Vagina (tissue), 2 donors: Measurements from ENCODE around the gene EIF4G1. TPM values are rescaled to one million over a fixed set of nuclear protein-coding genes. Genes with fewer than 3 reads are reported as not detected.

Source experiments
- DNase-seq, 2 donors: peaks; one replicate each; pipeline ENCODE4 v3.0.0-alpha.2; 2017; ENCODE audit errors: extremely low spot score in 2 of 2
- H3K27ac ChIP-seq: fragments of 200-600 bp; sonication (generic); one replicate; pipeline ENCODE4 v1.5.1; 2019
- H3K27me3 ChIP-seq: fragments of 200-600 bp; sonication (generic); one replicate; pipeline ENCODE4 v1.5.1; 2019
- H3K36me3 ChIP-seq, 2 donors: fragments of 200-600 bp; sonication (generic); one replicate each; pipeline ENCODE4 v1.5.1; 2017 to 2019
- H3K4me1 ChIP-seq: fragments of 200-600 bp; sonication (generic); one replicate; pipeline ENCODE4 v1.5.1; 2019
- H3K4me3 ChIP-seq, 2 donors: fragments of 200-600 bp; sonication (generic); 1 replicate in 1 of 2; 2 replicates in 1 of 2; pipeline ENCODE4 v1.5.1; 2016 to 2019
- H3K9me3 ChIP-seq: fragments of 200-600 bp; sonication (generic); one replicate; pipeline ENCODE4 v1.5.1; 2019
- CTCF ChIP-seq, 3 experiments: fragments of 450-650 bp in 2 of 3; fragments of 200-600 bp in 1 of 3; sonication (generic) in 1 of 3; IDR thresholded peaks; one replicate each; pipeline ENCODE4 v1.5.1; 2017 to 2019; ENCODE audit warnings: antibody characterized with exemption in 3 of 3, mild to moderate bottlenecking in 2 of 3, moderate library complexity in 2 of 3
- POLR2A ChIP-seq, 2 donors: fragments of 450-650 bp; IDR thresholded peaks; one replicate each; pipeline ENCODE4 v1.6.1; 2017; ENCODE audit warnings: antibody characterized with exemption in 2 of 2, mild to moderate bottlenecking in 2 of 2, moderate library complexity in 2 of 2
- POLR2AphosphoS5 ChIP-seq, 2 donors: sonication (generic); formaldehyde crosslinking; IDR thresholded peaks; one replicate each; pipeline ENCODE4 v1.9.0; 2017; ENCODE audit warnings: antibody characterized with exemption in 2 of 2, mild to moderate bottlenecking in 2 of 2, low read depth in 1 of 2; ENCODE audit not compliant: insufficient read depth in 1 of 2
- intact Hi-C: fragments of 100-400 bp; cut with DNase I; formaldehyde crosslinking; loops from one replicate; pipeline ENCODE4 v1.15.1; 2023
- total RNA-seq: library from RNA; depleted of rRNA; stranded (reverse); fragments of >200 nt; gene quantifications from one replicate; pipeline ENCODE4 v1.2.3, GENCODE V29; 2016

EIF4G1 gene
- total RNA-seq, 1 donor from 2014 or later, result 207 TPM

- H3K36me3 ChIP-seq, result peaks cover 0 to 37% of the 10 kb centered on the region in 2 donors
- H3K9me3 ChIP-seq, result no peaks in the 10 kb centered on the region
- intact Hi-C loops, result no loop called here
- DNase-seq, result peak in 1 of 2 donors; percentile 97
- no peaks in the 10 kb centered on the region for H3K27me3 ChIP-seq
- H3K27ac ChIP-seq, result peak within 1 kb of the TSS; percentile 69
- peak in 1 of 2 donors; percentile 76 for TF ChIP-seq POLR2A (IDR thresholded peaks at IDR 0.05)
- peak; percentile 25 to 78 for TF ChIP-seq POLR2AphosphoS5 (IDR thresholded peaks at IDR 0.05; ENCODE audit: insufficient read depth in 1 of 2, low read depth in 1 of 2)
- TF ChIP-seq CTCF (IDR thresholded peaks at IDR 0.05), result peak in 1 of 3 experiments; percentile 19
- peak within 1 kb of the TSS; percentile 89 to 90 for H3K4me3 ChIP-seq
- peaks cover 16% of the 10 kb centered on the region for H3K4me1 ChIP-seq
Measured at GRCh38 chr3:184298759-184299487, 15.5 kb upstream of the EIF4G1 start, which contains the start of gene PSMD2. Gene PSMD2 (plus strand): TSS chr3:184299241. CDS start chr3:184299267, 26 bp downstream.

GRCh38 chr3:184299488-184300377 lies 14.7 kb upstream of the EIF4G1 start:
- no peak for TF ChIP-seq POLR2AphosphoS5 (IDR thresholded peaks at IDR 0.05; ENCODE audit: insufficient read depth in 1 of 2, low read depth in 1 of 2)
- peak in 1 of 3 experiments; percentile 9 for TF ChIP-seq CTCF (IDR thresholded peaks at IDR 0.05)
- no peak for TF ChIP-seq POLR2A (IDR thresholded peaks at IDR 0.05)
- Histone ChIP-seq H3K27me3 (no peaks in the 10 kb centered on the region), H3K9me3 (no peaks in the 10 kb centered on the region), H3K4me1 (peaks cover 16% of the 10 kb centered on the region), H3K36me3 (peaks cover 0 to 45% of the 10 kb centered on the region in 2 donors), H3K4me3 (peak overlapping the region; percentile 89 to 90), H3K27ac (peak overlapping the region; percentile 69)
- DNase-seq, result no peak
- intact Hi-C loops, result no loop called here

GRCh38 chr3:184300378-184300720 lies 14.1 kb upstream of the EIF4G1 start:
- H3K9me3 ChIP-seq, result no peaks in the 10 kb centered on the region
- no peak for DNase-seq
- H3K36me3 ChIP-seq, result peaks cover 0 to 50% of the 10 kb centered on the region in 2 donors
- peak overlapping the region in 1 of 2 donors; percentile 90 for H3K4me3 ChIP-seq
- H3K27ac ChIP-seq, result no peak overlapping the region
- TF ChIP-seq POLR2A (IDR thresholded peaks at IDR 0.05) (no peak), POLR2AphosphoS5 (IDR thresholded peaks at IDR 0.05; ENCODE audit: insufficient read depth in 1 of 2, low read depth in 1 of 2) (no peak), CTCF (IDR thresholded peaks at IDR 0.05) (no peak)
- no peaks in the 10 kb centered on the region for H3K27me3 ChIP-seq
- intact Hi-C loops, result no loop called here
- peaks cover 16% of the 10 kb centered on the region for H3K4me1 ChIP-seq

- intact Hi-C loops, result no loop called here
- DNase-seq, result no peak
- peaks cover 0 to 85% of the 10 kb centered on the region in 2 donors for H3K36me3 ChIP-seq
- H3K27me3 ChIP-seq, result no peaks in the 10 kb centered on the region
- no peaks in the 10 kb centered on the region for H3K9me3 ChIP-seq
- H3K4me1 ChIP-seq, result peaks cover 4% of the 10 kb centered on the region
- no peak overlapping the region for H3K4me3 ChIP-seq
- H3K27ac ChIP-seq, result no peak overlapping the region
- no peak for TF ChIP-seq POLR2AphosphoS5 (IDR thresholded peaks at IDR 0.05; ENCODE audit: insufficient read depth in 1 of 2, low read depth in 1 of 2)
Measured at GRCh38 chr3:184305577-184305976, 8.8 kb upstream of the EIF4G1 start.

GRCh38 chr3:184306341-184306972 lies 7.9 kb upstream of the EIF4G1 start:
- DNase-seq, result no peak
- Histone ChIP-seq H3K36me3 (peaks cover 0 to 78% of the 10 kb centered on the region in 2 donors), H3K27ac (no peak overlapping the region), H3K27me3 (no peaks in the 10 kb centered on the region), H3K4me3 (no peak overlapping the region), H3K9me3 (no peaks in the 10 kb centered on the region), H3K4me1 (no peaks in the 10 kb centered on the region)
- no peak for TF ChIP-seq POLR2AphosphoS5 (IDR thresholded peaks at IDR 0.05; ENCODE audit: insufficient read depth in 1 of 2, low read depth in 1 of 2)
- no peak for TF ChIP-seq POLR2A (IDR thresholded peaks at IDR 0.05)
- TF ChIP-seq CTCF (IDR thresholded peaks at IDR 0.05), result no peak
- intact Hi-C loops, result no loop called here
